ENCODE data around the gene HGFAC.

GRCh38 chr4:3485886-3486540 lies 44.2 kb downstream of the HGFAC start:
- no peak for TF ChIP-seq POLR2A (IDR thresholded peaks at IDR 0.05)
- TF ChIP-seq CTCF (IDR thresholded peaks at IDR 0.05): no peak

Data from sigmoid colon (tissue), 3 donors.